Measurements from ENCODE around the gene PKP1.

Gene PKP1

DNA sequence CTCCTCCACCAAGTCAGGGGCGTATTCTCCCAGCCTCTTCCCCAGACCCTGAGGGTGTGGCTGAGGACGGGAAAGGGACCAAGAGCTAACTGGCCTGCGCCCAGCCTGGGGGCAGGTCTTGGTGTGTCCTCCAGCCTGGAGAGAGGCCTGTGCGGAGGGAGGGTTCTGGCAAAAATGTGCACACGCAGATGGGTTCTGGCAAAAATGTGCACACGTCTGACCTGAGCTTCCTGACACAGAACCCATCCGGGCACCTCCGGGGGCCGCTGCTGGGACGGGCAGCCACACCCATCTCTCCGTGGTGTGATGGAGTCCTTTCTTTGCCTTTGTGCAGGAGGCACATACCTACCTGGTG lies 23.1 kb upstream of the PKP1 start:
- Histone ChIP-seq H3K4me3 (ENCODE audit: low read length) (no peak overlapping the region), H3K4me2 (ENCODE audit: low read length) (no peak overlapping the region)

DNA sequence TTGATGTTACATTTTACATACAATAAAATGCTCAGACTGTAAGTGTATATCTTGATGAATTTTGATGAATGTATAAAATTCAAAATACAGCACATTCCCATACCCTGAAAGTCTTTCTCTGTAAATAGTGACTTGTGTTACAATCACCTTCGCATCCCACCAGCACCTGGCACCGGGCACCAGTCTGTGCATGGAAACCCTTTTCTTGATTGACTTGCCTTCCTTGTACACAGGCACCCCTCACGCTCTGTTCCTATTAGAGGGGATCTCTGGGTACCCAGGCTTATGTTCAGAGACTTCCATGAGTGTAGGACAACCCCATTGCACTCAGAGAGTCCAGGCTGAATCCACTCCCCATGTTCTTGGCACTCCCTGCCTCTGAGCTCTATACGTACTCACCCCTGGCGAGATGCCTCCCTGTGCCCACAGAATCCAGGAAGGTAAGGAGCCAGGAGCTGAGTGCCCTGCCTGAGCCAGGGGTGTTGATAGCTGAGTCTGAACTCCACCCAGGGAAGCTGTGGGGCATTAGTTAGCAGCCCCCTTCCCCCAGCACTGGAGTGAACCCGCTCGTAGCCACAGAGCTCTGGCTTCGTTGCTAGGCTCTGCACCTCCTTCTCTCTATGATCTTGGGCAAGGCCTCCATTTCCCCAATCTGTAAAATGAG lies 22.5 kb upstream of the PKP1 start:
- H3K27ac ChIP-seq (ENCODE audit: low read depth, low read length), result no peak overlapping the region
- TF ChIP-seq, protein P1, sequence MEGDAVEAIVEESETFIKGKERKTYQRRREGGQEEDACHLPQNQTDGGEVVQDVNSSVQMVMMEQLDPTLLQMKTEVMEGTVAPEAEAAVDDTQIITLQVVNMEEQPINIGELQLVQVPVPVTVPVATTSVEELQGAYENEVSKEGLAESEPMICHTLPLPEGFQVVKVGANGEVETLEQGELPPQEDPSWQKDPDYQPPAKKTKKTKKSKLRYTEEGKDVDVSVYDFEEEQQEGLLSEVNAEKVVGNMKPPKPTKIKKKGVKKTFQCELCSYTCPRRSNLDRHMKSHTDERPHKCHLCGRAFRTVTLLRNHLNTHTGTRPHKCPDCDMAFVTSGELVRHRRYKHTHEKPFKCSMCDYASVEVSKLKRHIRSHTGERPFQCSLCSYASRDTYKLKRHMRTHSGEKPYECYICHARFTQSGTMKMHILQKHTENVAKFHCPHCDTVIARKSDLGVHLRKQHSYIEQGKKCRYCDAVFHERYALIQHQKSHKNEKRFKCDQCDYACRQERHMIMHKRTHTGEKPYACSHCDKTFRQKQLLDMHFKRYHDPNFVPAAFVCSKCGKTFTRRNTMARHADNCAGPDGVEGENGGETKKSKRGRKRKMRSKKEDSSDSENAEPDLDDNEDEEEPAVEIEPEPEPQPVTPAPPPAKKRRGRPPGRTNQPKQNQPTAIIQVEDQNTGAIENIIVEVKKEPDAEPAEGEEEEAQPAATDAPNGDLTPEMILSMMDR (IDR thresholded peaks at IDR 0.05; ENCODE audit: low read depth, low read length, poor library complexity, severe bottlenecking), result no peak
- TF ChIP-seq EZH2phosphoT487 (IDR thresholded peaks at IDR 0.05; ENCODE audit: borderline replicate concordance, low read length), result no peak
- H3F3A ChIP-seq (ENCODE audit: control insufficient read depth, insufficient read depth), result no peaks in the 10 kb centered on the region
- H4K20me1 ChIP-seq (ENCODE audit: control insufficient read depth, insufficient read depth, low read depth, low read length), result no peaks in the 10 kb centered on the region
- H3K9me3 ChIP-seq (ENCODE audit: control insufficient read depth, insufficient read depth, low read length), result no peaks in the 10 kb centered on the region
- H3K4me2 ChIP-seq (ENCODE audit: low read length), result no peak overlapping the region
- no peak overlapping the region for H3K4me3 ChIP-seq (ENCODE audit: low read length)
- no peaks in the 10 kb centered on the region for H3K79me2 ChIP-seq (ENCODE audit: control insufficient read depth, low read length)
- H3K4me1 ChIP-seq (ENCODE audit: control insufficient read depth, low read length), result no peaks in the 10 kb centered on the region
- no peaks in the 10 kb centered on the region for H3K36me3 ChIP-seq (ENCODE audit: control insufficient read depth, low read length)
- H3K9me2 ChIP-seq (replicated peaks; ENCODE audit: control insufficient read depth, low read length), result no peaks in the 10 kb centered on the region
- 0 out of 2 replicates have a peak, but pooled peaks cover 2% of the 10 kb centered on the region for H3K27me3 ChIP-seq (ENCODE audit: control insufficient read depth, low read length)

More for the DNA sequence above, 23.1 kb upstream of the PKP1 start:
- H3K27ac ChIP-seq (ENCODE audit: low read depth, low read length), result no peak overlapping the region
- no peaks in the 10 kb centered on the region for H3K9me3 ChIP-seq (ENCODE audit: control insufficient read depth, insufficient read depth, low read length)
- no peaks in the 10 kb centered on the region for H3K79me2 ChIP-seq (ENCODE audit: control insufficient read depth, low read length)
- H3K27me3 ChIP-seq (ENCODE audit: control insufficient read depth, low read length), result no peaks in the 10 kb centered on the region
- no peaks in the 10 kb centered on the region for H3K4me1 ChIP-seq (ENCODE audit: control insufficient read depth, low read length)
- H3F3A ChIP-seq (ENCODE audit: control insufficient read depth, insufficient read depth), result no peaks in the 10 kb centered on the region
- TF ChIP-seq, protein P1 (IDR thresholded peaks at IDR 0.05; ENCODE audit: low read depth, low read length, poor library complexity, severe bottlenecking), result no peak
- TF ChIP-seq EZH2phosphoT487 (IDR thresholded peaks at IDR 0.05; ENCODE audit: borderline replicate concordance, low read length), result no peak
- no peaks in the 10 kb centered on the region for H4K20me1 ChIP-seq (ENCODE audit: control insufficient read depth, insufficient read depth, low read depth, low read length)
- H3K9me2 ChIP-seq (replicated peaks; ENCODE audit: control insufficient read depth, low read length), result no peaks in the 10 kb centered on the region
- no peaks in the 10 kb centered on the region for H3K36me3 ChIP-seq (ENCODE audit: control insufficient read depth, low read length)

DNA sequence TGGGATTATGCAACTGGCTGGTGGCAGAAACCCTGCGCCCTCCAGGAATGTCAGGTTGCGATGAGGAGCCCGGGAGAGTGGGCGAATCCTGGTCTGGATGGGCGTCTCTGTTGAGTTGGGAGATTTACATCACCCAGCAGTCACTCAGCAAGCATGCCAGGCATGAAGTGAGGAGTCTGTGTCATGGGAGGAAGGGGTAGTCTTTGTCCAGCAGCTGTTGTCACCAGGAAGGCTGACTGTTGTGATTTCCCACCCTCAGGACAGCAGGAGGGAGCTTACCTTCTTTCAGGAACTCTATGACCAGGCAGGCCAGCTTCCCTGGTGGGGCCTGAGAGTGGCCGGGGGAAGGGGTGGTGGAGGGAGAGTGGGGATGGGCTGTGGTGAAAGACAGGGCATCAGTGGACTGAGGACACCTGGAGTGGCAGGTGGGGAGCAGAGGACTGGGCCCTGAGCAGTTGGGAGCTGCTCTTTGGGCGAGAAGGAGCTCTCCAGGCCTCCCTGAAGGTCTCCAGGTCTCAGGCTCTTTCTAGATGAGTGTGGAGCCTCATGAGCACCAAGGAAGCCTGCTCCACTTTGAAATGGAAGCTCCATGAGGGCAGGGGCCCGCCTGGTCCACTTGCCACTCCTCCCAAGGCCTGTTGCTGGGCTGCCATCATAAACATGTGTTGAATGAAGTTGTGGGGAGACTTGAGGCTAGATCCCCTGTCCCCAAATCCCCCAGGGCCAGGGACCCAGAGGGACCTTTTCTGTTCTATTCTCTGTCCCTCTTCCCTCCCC lies 21.3 kb upstream of the PKP1 start:
- TF ChIP-seq, protein P1 (IDR thresholded peaks at IDR 0.05; ENCODE audit: low read depth, low read length, poor library complexity, severe bottlenecking), result no peak
- no peak for TF ChIP-seq EZH2phosphoT487 (IDR thresholded peaks at IDR 0.05; ENCODE audit: borderline replicate concordance, low read length)
- H3F3A ChIP-seq (ENCODE audit: control insufficient read depth, insufficient read depth), result no peaks in the 10 kb centered on the region
- H3K9me2 ChIP-seq (replicated peaks; ENCODE audit: control insufficient read depth, low read length), result no peaks in the 10 kb centered on the region
- no peaks in the 10 kb centered on the region for H3K36me3 ChIP-seq (ENCODE audit: control insufficient read depth, low read length)
- H3K4me2 ChIP-seq (ENCODE audit: low read length), result no peak overlapping the region
- H3K27me3 ChIP-seq (ENCODE audit: control insufficient read depth, low read length), result peaks cover 6% of the 10 kb centered on the region; the same call in 1 of the 2 replicates
- no peaks in the 10 kb centered on the region for H3K4me1 ChIP-seq (ENCODE audit: control insufficient read depth, low read length)
- no peak overlapping the region for H3K27ac ChIP-seq (ENCODE audit: low read depth, low read length)
- H3K79me2 ChIP-seq (ENCODE audit: control insufficient read depth, low read length), result no peaks in the 10 kb centered on the region
- no peaks in the 10 kb centered on the region for H3K9me3 ChIP-seq (ENCODE audit: control insufficient read depth, insufficient read depth, low read length)
- H3K4me3 ChIP-seq (ENCODE audit: low read length), result no peak overlapping the region
- H4K20me1 ChIP-seq (ENCODE audit: control insufficient read depth, insufficient read depth, low read depth, low read length), result no peaks in the 10 kb centered on the region

Measured in DOHH2 (cell line).